Loucy (cell line): ENCODE data around the gene TPO.

Experiments used
- H2AFZ ChIP-seq: fragments of 200-600 bp; sonication (generic); 2 replicates; pipeline ENCODE4 v1.6.0; 2016; ENCODE audit warnings: antibody characterized with exemption, mild to moderate bottlenecking, low read length, moderate library complexity
- H3F3A ChIP-seq: fragments of 200-600 bp; 2 replicates; pipeline ENCODE4 v1.6.0; 2016; ENCODE audit warnings: antibody characterized with exemption, low read depth, mild to moderate bottlenecking
- H3K27me3 ChIP-seq: fragments of 200-600 bp; sonication (generic); 2 replicates; pipeline ENCODE4 v1.6.1; 2014; ENCODE audit warnings: low read length, mild to moderate bottlenecking; ENCODE audit not compliant: insufficient read depth, poor library complexity, severe bottlenecking
- H3K36me3 ChIP-seq: fragments of 200-600 bp; sonication (generic); 2 replicates; pipeline ENCODE4 v1.6.1; 2016; ENCODE audit warnings: low read length; ENCODE audit not compliant: insufficient read depth
- H3K4me1 ChIP-seq: fragments of 200-600 bp; sonication (generic); 2 replicates; pipeline ENCODE4 v1.5.1; 2014; ENCODE audit warnings: low read length, mild to moderate bottlenecking; ENCODE audit not compliant: insufficient read depth, poor library complexity, severe bottlenecking
- H3K4me2 ChIP-seq: fragments of 200-600 bp; sonication (generic); 2 replicates; pipeline ENCODE4 v1.6.0; 2014; ENCODE audit warnings: antibody characterized with exemption, low read length, low read depth, mild to moderate bottlenecking; ENCODE audit not compliant: poor library complexity, severe bottlenecking
- H3K4me3 ChIP-seq: fragments of 200-600 bp; sonication (generic); 2 replicates; pipeline ENCODE4 v1.5.1; 2014; ENCODE audit warnings: low read length, mild to moderate bottlenecking, mixed read lengths; ENCODE audit not compliant: poor library complexity, severe bottlenecking
- H3K79me2 ChIP-seq: fragments of 200-600 bp; sonication (generic); 2 replicates; pipeline ENCODE4 v1.6.1; 2014; ENCODE audit warnings: low read length; ENCODE audit not compliant: insufficient read depth
- H3K9ac ChIP-seq: fragments of 200-600 bp; sonication (generic); 2 replicates; pipeline ENCODE4 v1.6.0; 2014; ENCODE audit warnings: mild to moderate bottlenecking, low read depth, low read length, moderate library complexity; ENCODE audit not compliant: poor library complexity, severe bottlenecking
- H3K9me2 ChIP-seq: fragments of 200-600 bp; sonication (generic); replicated peaks from 2 replicates; pipeline ENCODE4 v1.6.1; 2016; ENCODE audit warnings: low read depth, low read length, mixed read lengths
- H3K9me3 ChIP-seq: fragments of 200-600 bp; sonication (generic); 2 replicates; pipeline ENCODE4 v1.6.1; 2014; ENCODE audit warnings: mild to moderate bottlenecking, antibody characterized with exemption, low read length, low read depth; ENCODE audit not compliant: insufficient read depth
- H4K20me1 ChIP-seq: fragments of 200-600 bp; sonication (generic); 2 replicates; pipeline ENCODE4 v1.6.0; 2014; ENCODE audit warnings: antibody characterized with exemption, low read length, mild to moderate bottlenecking; ENCODE audit not compliant: insufficient read depth, poor library complexity, severe bottlenecking
- EZH2phosphoT487 ChIP-seq: fragments of 200-600 bp; IDR thresholded peaks from 2 replicates; pipeline ENCODE4 v1.6.1; 2018; ENCODE audit warnings: antibody characterized with exemption, mild to moderate bottlenecking, moderate library complexity, borderline replicate concordance
- TF ChIP-seq, protein P1 (sequence below): fragments of 200-600 bp; sonication (generic); conservative IDR thresholded peaks from 2 replicates; pipeline ENCODE4 v1.5.1; 2014; ENCODE audit warnings: mild to moderate bottlenecking, antibody characterized with exemption, low read length

TPO gene

DNA sequence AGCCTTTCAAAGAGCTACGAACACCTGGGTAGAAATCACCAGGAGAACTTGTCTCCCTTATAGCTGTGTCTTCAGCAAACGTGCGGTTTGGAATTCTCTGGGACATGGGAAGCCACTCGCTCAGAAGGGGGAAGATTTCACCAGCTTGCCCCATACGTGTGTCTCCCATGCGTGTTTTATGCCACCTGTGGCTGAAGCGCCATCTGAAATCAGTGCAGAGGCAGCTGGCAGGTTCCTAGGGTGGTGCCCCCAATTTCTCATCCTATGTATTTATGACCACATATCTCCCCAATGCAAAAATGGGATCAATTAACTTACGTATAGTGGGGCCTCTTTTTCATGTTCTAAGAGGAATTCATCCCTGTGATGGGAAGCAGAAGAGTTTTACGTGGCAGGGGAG, 81.6 kb downstream of the TPO start:
- no peaks in the 10 kb centered on the region for H3K9me2 ChIP-seq
- TF ChIP-seq, protein P1, sequence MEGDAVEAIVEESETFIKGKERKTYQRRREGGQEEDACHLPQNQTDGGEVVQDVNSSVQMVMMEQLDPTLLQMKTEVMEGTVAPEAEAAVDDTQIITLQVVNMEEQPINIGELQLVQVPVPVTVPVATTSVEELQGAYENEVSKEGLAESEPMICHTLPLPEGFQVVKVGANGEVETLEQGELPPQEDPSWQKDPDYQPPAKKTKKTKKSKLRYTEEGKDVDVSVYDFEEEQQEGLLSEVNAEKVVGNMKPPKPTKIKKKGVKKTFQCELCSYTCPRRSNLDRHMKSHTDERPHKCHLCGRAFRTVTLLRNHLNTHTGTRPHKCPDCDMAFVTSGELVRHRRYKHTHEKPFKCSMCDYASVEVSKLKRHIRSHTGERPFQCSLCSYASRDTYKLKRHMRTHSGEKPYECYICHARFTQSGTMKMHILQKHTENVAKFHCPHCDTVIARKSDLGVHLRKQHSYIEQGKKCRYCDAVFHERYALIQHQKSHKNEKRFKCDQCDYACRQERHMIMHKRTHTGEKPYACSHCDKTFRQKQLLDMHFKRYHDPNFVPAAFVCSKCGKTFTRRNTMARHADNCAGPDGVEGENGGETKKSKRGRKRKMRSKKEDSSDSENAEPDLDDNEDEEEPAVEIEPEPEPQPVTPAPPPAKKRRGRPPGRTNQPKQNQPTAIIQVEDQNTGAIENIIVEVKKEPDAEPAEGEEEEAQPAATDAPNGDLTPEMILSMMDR = no peak
- TF ChIP-seq EZH2phosphoT487 = no peak
- no peaks in the 10 kb centered on the region for H3K79me2 ChIP-seq
- H4K20me1 ChIP-seq = no peaks in the 10 kb centered on the region
- H3K36me3 ChIP-seq = no peaks in the 10 kb centered on the region
- no peaks in the 10 kb centered on the region for H3K9me3 ChIP-seq
- no peaks in the 10 kb centered on the region for H3F3A ChIP-seq
- H2AFZ ChIP-seq = no peak overlapping the region
- H3K4me3 ChIP-seq = no peak overlapping the region
- no peaks in the 10 kb centered on the region for H3K4me1 ChIP-seq
- no peak overlapping the region for H3K4me2 ChIP-seq
- H3K27me3 ChIP-seq = no peaks in the 10 kb centered on the region
- no peak overlapping the region for H3K9ac ChIP-seq

DNA sequence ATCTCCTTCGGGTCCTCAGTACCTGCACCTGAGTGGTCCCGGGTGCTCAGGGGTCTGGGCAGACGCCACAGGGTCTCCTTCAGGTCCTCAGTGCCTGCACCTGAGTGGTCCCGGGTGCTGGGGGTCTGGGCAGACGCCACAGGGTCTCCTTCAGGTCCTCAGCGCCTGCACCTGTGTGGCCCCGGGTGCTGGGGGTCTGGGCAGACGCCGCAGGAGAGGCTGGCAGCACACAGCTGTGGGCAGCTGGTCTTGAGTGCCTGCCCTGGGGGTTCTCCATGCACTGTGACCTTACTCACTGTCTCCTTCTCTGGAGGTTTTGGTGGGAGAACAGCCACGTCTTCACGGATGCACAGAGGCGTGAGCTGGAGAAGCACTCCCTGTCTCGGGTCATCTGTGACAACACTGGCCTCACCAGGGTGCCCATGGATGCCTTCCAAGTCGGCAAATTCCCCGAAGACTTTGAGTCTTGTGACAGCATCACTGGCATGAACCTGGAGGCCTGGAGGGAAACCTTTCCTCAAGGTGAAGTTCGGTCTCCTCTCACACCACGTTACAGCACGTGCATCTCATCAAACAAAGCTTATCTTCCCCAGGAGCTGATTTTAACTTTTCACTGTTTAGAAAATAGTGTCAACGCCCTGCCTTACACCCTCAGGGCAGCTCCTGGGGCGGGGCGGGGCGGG, 82.6 kb downstream of the TPO start:
- Histone ChIP-seq H3K4me2 (no peak overlapping the region), H3K9me3 (no peaks in the 10 kb centered on the region), H3K4me1 (no peaks in the 10 kb centered on the region), H2AFZ (no peak overlapping the region), H4K20me1 (no peaks in the 10 kb centered on the region), H3F3A (no peaks in the 10 kb centered on the region), H3K79me2 (no peaks in the 10 kb centered on the region), H3K9me2 (no peaks in the 10 kb centered on the region), H3K27me3 (no peaks in the 10 kb centered on the region), H3K9ac (no peak overlapping the region), H3K36me3 (no peaks in the 10 kb centered on the region), H3K4me3 (no peak overlapping the region)
- TF ChIP-seq, protein P1 = no peak
- TF ChIP-seq EZH2phosphoT487 = no peak

DNA sequence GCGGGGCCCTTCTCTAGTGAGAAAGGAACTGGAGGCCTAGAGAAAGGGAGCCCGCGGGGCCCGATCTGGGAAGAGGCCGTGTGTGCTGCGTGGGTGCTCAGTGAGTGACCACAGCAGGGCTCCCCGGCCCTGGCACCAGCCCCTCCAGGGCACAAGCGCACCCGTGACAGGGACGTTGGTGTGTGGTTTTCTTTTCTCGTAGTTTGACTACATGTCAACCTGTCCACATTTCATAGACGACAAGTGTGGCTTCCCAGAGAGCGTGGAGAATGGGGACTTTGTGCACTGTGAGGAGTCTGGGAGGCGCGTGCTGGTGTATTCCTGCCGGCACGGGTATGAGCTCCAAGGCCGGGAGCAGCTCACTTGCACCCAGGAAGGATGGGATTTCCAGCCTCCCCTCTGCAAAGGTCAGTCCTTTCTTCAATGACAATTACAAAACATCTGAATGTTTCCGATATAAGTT, 83.1 kb downstream of the TPO start:
- Histone ChIP-seq H3K9me3 (no peaks in the 10 kb centered on the region), H3K9me2 (no peaks in the 10 kb centered on the region), H3K9ac (no peak overlapping the region), H3K4me2 (no peak overlapping the region), H4K20me1 (no peaks in the 10 kb centered on the region), H3K27me3 (no peaks in the 10 kb centered on the region), H2AFZ (no peak overlapping the region), H3K4me1 (no peaks in the 10 kb centered on the region), H3K4me3 (no peak overlapping the region), H3K79me2 (no peaks in the 10 kb centered on the region), H3K36me3 (no peaks in the 10 kb centered on the region), H3F3A (no peaks in the 10 kb centered on the region)
- TF ChIP-seq, protein P1 = no peak
